UCSD-AML1 (cell line): ENCODE measurements around the gene GPHN.
"Not testable (repeated sequence)": the region's sequence is repeated elsewhere in the genome, so short reads cannot be mapped to it uniquely, and the experiment has no call there.

Experiments
- DNase-seq: peaks from one replicate; lab custom pipeline; 2025; ENCODE audit not compliant: unreplicated experiment; lab: John Stamatoyannopoulos, UW

GPHN gene

DNA sequence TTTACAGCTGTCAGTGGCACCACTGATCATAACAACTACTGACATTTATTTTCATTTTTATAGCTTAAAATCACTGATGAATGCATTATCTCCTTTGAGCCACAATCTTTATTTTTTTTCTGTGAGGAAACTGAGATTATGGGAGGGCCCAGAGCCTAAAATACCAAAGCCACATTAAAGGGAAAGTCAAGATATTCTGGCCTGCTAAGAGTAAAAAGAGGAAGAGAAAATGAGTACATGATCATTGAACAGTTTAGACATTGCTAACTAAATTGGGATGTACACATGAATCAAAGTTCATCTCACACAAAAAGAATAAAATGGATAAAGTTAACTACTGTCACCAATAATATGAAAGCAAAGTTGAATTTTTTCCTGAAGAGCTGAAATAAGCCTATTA lies 510.8 kb downstream of the GPHN start:
- no peak for DNase-seq

GRCh38 chr14:67019796-67020195 lies 511.8 kb downstream of the GPHN start:
- no peak for DNase-seq

GRCh38 chr14:67031920-67032774 lies 524.2 kb downstream of the GPHN start:
- DNase-seq = no peak

GRCh38 chr14:67045440-67045839 lies 537.5 kb downstream of the GPHN start:
- no peak for DNase-seq

GRCh38 chr14:67050896-67051295 lies 542.9 kb downstream of the GPHN start:
- DNase-seq = no peak

- DNase-seq = no peak
These were observed 548.7 kb downstream of the GPHN start for GRCh38 chr14:67056684-67057083.

DNA sequence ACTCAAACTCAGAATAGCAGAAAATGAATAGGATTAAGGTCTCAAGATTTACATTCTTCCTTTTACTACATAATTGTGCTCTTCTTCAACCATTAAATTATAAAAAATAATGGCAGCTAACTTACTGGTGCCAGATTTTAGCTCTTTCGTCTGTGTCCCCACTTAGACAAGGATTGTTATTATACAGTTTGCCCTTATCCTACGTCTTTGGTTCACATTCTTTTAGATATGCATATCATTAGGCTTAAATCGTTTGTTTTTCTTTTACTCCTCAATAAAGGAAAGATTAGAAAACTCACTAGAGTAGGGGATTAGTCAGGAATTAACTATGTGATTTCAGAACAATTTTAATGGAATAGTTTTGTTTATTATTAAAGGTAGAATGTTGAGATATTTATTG lies 551.6 kb downstream of the GPHN start:
- no peak for DNase-seq

DNA sequence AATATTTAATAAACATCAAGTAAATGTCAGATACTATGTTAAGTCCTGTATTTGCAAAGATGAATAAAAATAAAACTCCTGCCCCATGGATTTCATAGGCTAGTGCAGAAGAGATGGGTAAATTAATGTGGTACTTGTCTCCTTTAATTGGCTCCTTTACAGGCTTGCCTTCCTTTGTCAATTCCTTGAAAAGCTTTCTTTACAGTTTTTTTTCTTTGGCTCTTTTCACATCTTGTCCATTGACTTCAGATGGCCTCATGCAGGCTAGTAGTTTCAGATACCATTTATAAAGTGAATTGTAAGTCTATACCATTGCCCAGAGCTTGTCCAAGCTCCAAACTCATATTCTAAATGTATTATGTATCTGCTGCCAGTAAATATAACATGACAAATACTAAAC lies 552.6 kb downstream of the GPHN start:
- no peak for DNase-seq

DNA sequence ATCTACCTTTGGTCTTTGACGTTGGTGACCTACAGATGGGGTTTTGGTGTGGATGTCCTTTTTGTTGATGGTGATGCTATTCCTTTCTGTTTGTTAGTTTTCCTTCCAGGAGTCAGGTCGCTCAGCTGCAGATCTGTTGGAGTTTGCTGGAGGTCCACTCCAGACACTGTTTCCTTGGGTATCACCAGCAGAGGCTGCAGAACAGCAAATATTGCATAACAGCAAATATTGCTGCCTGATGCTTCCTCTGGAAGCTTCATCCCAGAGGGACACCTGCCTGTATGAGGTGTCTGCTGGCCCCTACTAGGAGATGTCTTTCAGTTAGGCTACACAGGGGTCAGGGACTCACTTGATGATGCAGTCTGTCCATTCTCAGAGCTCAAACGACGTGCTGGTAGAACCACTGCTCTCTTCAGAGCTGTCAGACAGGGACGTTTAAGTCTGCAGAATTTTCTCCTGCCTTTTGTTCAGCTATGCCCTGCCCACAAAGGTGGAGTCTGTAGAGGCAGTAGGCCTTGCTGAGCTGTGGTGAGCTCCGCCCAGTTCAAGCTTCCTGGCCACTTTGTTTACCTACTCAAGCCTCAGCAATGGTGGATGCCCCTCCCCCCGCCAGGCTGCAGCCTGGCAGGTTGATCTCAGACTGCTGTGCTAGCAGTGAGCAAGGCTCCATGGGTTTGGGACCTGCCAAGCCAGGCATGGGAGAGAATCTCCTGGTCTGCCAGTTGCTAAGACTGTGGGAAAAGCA lies 559.3 kb downstream of the GPHN start:
- DNase-seq = not testable (repeated sequence)

DNA sequence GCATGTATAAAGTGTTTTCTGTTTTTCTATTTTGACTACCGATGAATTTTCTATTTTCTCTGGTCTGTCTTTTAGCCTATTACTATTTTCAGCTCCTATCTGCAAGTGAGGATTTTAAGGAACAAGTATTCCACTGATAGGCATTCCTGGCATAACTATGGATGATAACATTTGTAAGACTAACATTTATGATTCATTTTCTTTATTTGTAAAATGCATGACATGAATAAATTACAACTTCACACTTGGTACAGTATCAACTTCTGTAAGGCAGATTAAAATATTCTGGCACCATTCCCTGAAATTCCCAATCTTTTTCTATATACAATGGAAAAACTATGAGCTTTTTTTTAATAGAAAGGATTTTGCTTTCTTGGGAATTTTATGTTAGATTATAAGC lies 560.3 kb downstream of the GPHN start:
- no peak for DNase-seq

- no peak for DNase-seq
These were observed 563.6 kb downstream of the GPHN start for GRCh38 chr14:67071506-67071905.

GRCh38 chr14:67077921-67078320 lies 570.0 kb downstream of the GPHN start:
- DNase-seq = no peak

- DNase-seq = no peak
These were observed 571.9 kb downstream of the GPHN start for GRCh38 chr14:67079846-67080245.

GRCh38 chr14:67108230-67108629 lies 600.3 kb downstream of the GPHN start:
- no peak for DNase-seq

DNA sequence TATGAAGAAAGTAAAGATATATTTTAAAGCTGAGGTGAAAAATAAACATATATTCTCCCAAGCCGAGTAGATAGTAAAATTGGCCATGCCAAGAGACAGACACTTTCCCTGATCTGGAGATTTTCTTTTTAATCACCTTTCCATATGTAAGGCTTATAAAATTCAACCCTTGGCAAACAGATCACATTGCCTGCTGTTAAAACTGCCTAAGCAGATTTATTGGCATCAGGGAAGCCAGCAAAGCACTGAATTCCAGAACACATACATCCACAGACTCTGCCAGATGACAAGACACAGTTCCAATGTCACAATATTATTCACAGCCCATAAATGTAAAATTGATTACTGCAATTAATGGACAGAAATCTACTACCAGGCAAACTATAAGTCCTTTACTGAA lies 603.1 kb downstream of the GPHN start:
- no peak for DNase-seq

DNA sequence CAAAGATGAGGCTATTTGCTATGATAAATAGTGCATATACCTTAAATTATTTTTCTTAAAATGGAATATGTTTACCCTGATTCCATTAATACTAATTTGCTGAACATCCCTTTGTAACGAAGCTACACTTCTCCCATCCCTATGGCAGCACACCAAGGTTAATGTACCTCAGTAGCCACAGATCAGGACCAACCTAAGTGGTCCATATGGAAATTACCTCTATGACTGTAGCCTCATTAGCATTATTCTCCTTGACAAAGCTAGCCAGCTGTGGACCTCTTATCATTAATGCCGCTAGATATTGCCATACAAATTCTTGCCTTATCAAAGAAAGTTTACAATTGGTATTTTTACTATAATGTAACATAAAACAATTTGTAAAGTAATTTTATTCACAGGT lies 604.4 kb downstream of the GPHN start:
- DNase-seq = no peak

GRCh38 chr14:67127174-67127573 lies 619.2 kb downstream of the GPHN start:
- DNase-seq = no peak

GRCh38 chr14:67129768-67130167 lies 621.8 kb downstream of the GPHN start:
- no peak for DNase-seq

GRCh38 chr14:67131691-67132090 lies 623.7 kb downstream of the GPHN start:
- no peak for DNase-seq

DNA sequence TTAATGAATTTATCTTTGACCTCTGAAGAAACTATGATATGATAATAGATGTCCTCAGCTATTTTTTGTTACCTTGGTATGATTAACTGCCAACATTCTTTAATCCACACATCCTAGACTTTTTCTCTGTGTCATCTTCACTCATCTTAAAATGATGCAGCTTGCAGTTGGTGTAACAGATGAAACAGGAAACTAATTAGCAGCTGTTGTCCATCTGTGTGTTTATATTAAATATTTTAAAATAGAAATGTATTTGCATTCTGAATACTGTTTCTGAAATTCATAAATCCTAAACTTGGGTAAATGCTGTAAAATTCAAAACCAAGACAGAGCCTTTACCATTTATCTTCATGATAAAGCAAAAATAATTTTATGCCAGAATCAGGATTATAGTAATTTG lies 625.2 kb downstream of the GPHN start:
- no peak for DNase-seq

DNA sequence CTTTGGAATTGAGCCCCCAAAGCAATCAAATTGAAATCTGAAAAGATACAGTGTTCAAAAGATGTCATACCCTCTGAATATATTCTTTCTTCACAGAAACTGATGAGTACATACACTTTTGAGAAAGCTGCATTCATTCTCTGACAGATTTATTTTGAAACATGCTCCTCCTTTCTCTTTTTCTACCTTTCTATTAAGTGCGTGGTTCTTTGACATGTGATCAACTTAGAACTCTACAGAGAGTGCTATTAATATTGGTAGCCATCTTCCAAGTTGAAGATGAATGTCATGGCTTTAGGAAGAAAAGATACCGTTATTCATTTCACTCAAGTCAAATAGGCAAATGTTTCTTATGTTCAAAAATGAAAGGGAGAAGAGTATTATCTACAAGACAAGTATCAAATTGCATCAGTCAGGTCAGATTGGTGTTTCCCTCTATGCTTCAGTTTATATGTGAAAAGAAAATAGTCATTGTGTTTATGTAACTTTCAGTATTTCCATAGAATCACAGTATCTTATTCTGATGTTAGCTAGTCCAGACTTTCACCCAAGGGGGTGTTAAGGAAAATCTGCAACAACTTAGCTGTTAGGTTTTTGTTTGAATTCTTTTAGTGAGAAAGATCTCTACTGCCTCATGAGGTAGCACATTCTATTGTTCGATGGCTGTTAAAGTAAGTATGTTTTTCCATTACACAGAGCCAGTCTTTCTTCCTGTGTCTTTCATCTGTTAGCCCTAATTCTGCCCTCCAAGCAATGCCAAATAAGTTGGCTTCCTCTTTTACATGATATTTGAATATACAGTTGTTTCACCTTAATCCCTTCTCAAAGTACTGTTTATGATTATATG lies 625.9 kb downstream of the GPHN start:
- no peak for DNase-seq
